ENCODE results near the gene GAS5. TPM values are rescaled to one million over a fixed set of nuclear protein-coding genes. Genes with fewer than 3 reads are reported as not detected.
A peak's percentile ranks its signal among the peaks of the same experiment; 100 is the strongest.
"Not testable (repeated sequence)": the region's sequence is repeated elsewhere in the genome, so short reads cannot be mapped to it uniquely, and the experiment has no call there.

The GAS5 gene
- total RNA-seq, 1 experiment from 2014 or later, result 838 TPM

DNA sequence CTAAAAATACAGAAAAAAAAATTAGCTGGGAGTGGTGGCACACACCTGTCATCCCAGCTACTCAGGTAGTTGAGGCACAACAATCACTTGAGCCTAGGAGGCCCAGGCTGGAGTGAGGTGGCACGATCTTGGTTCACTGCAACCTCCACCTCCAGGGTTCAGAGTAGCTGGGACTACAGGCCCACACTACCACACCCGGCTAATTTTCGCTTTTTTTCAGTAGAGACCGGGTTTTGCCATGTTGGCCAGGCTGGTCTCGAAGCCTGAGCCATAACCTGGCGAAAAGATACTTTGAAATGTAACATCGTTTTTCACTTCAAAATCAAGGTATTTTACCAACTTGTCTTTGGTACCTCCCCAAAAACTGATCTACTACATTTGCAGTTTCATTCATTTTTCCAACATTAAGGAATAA lies 6.1 kb downstream of the GAS5 start:
- H2AFZ ChIP-seq (ENCODE audit: low read length), result no peak overlapping the region
- H3K36me3 ChIP-seq (ENCODE audit: insufficient read depth, low read length), result peaks cover 40% of the 10 kb centered on the region
- no peak overlapping the region for H3K27ac ChIP-seq (ENCODE audit: low read length)
- peaks cover 9% of the 10 kb centered on the region for H3K79me2 ChIP-seq (ENCODE audit: low read length)
- DNase-seq, result peak; percentile 83
- no peak overlapping the region for H3K4me3 ChIP-seq (ENCODE audit: low read length)
- H3K4me2 ChIP-seq (ENCODE audit: low read depth, low read length, poor library complexity, severe bottlenecking), result no peak overlapping the region
- H3K4me1 ChIP-seq (ENCODE audit: low read length), result peaks cover 20% of the 10 kb centered on the region
- peaks cover 32% of the 10 kb centered on the region for H4K20me1 ChIP-seq (ENCODE audit: insufficient read depth, low read depth, low read length)
- no peak overlapping the region for H3K9ac ChIP-seq (ENCODE audit: low read length)
- H3K9me3 ChIP-seq (ENCODE audit: low read length), result no peaks in the 10 kb centered on the region
- no peaks in the 10 kb centered on the region for H3K9me2 ChIP-seq (replicated peaks; ENCODE audit: insufficient read depth, low read length)
- H3K27me3 ChIP-seq (ENCODE audit: low read length), result no peaks in the 10 kb centered on the region

DNA sequence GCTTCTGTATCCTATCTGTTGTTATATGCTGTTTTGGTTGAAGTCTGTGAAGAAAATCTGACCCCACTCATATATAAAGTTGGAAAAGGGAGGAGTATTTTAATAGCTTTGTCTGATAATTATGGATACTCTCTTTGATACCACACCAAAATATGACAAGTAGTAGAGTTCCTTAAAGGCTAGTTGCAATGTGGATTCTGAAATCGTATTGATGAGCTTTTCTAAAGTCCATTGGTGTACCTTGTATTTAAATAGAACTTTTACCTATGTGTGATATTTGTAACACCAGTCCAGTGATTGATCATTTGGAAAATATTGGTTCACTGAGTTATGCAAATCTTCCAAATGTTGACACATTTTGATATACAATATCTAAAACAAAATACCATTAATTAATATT lies 7.7 kb downstream of the GAS5 start:
- Histone ChIP-seq H3K4me2 (ENCODE audit: low read depth, low read length, poor library complexity, severe bottlenecking) (no peak overlapping the region), H3K27me3 (ENCODE audit: low read length) (no peaks in the 10 kb centered on the region), H3K9me3 (ENCODE audit: low read length) (no peaks in the 10 kb centered on the region), H3K36me3 (ENCODE audit: insufficient read depth, low read length) (peaks cover 26% of the 10 kb centered on the region), H3K9me2 (replicated peaks; ENCODE audit: insufficient read depth, low read length) (no peaks in the 10 kb centered on the region), H3K9ac (ENCODE audit: low read length) (no peak overlapping the region), H2AFZ (ENCODE audit: low read length) (no peak overlapping the region), H3K4me3 (ENCODE audit: low read length) (no peak overlapping the region), H3K79me2 (ENCODE audit: low read length) (no peaks in the 10 kb centered on the region), H4K20me1 (ENCODE audit: insufficient read depth, low read depth, low read length) (peaks cover 17% of the 10 kb centered on the region; the same call in 1 of the 2 replicates), H3K27ac (ENCODE audit: low read length) (no peak overlapping the region), H3K4me1 (ENCODE audit: low read length) (peaks cover 3% of the 10 kb centered on the region; the same call in 1 of the 2 replicates)
- DNase-seq, result peak; percentile 49

- not testable (repeated sequence) for H3K79me2 ChIP-seq (ENCODE audit: low read length); H3K9me2 ChIP-seq (replicated peaks; ENCODE audit: insufficient read depth, low read length); H3K27ac ChIP-seq (ENCODE audit: low read length); H3K9ac ChIP-seq (ENCODE audit: low read length); H3K9me3 ChIP-seq (ENCODE audit: low read length); H3K4me3 ChIP-seq (ENCODE audit: low read length); H2AFZ ChIP-seq (ENCODE audit: low read length); DNase-seq; H3K27me3 ChIP-seq (ENCODE audit: low read length); H3K4me2 ChIP-seq (ENCODE audit: low read depth, low read length, poor library complexity, severe bottlenecking); H3K4me1 ChIP-seq (ENCODE audit: low read length)
- peaks cover 12% of the 10 kb centered on the region; the same call in 1 of the 2 replicates for H4K20me1 ChIP-seq (ENCODE audit: insufficient read depth, low read depth, low read length)
- H3K36me3 ChIP-seq (ENCODE audit: insufficient read depth, low read length), result peaks cover 21% of the 10 kb centered on the region
Measured at GRCh38 chr1:173859547-173859946, 8.2 kb downstream of the GAS5 start.

- H3K27ac ChIP-seq (ENCODE audit: low read length), result no peak overlapping the region
- H3K9ac ChIP-seq (ENCODE audit: low read length), result no peak overlapping the region
- no peaks in the 10 kb centered on the region for H3K27me3 ChIP-seq (ENCODE audit: low read length)
- H3K9me3 ChIP-seq (ENCODE audit: low read length), result no peaks in the 10 kb centered on the region
- H3K4me3 ChIP-seq (ENCODE audit: low read length), result no peak overlapping the region
- H3K4me1 ChIP-seq (ENCODE audit: low read length), result no peaks in the 10 kb centered on the region
- no peaks in the 10 kb centered on the region for H3K79me2 ChIP-seq (ENCODE audit: low read length)
- no peak for DNase-seq
- no peak overlapping the region for H2AFZ ChIP-seq (ENCODE audit: low read length)
- H3K36me3 ChIP-seq (ENCODE audit: insufficient read depth, low read length), result peaks cover 11% of the 10 kb centered on the region
- H4K20me1 ChIP-seq (ENCODE audit: insufficient read depth, low read depth, low read length), result no peaks in the 10 kb centered on the region
- no peak overlapping the region for H3K4me2 ChIP-seq (ENCODE audit: low read depth, low read length, poor library complexity, severe bottlenecking)
- no peaks in the 10 kb centered on the region for H3K9me2 ChIP-seq (replicated peaks; ENCODE audit: insufficient read depth, low read length)
Measured at GRCh38 chr1:173857363-173857917, 10.3 kb downstream of the GAS5 start.

DNA sequence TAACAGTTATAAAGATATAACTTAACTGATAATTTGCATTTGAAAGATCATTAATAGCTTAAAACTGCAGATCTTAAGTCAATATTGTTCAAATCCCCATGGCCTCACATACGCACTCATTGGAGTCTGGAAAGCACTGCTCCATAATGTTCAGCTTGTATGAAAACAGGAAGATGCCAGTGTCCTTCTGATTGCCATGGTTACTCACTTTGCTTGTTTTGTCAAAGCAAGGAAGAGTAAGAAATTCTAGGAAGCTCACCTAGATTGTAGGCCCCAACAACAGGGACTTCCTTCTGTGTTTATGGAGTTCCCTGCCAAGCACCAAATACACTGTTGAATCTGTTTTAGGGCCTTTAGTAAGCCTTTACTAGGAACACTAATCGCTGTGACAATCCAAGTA lies 10.9 kb downstream of the GAS5 start:
- H4K20me1 ChIP-seq (ENCODE audit: insufficient read depth, low read depth, low read length), result no peaks in the 10 kb centered on the region
- DNase-seq, result no peak
- H3K36me3 ChIP-seq (ENCODE audit: insufficient read depth, low read length), result peaks cover 14% of the 10 kb centered on the region
- H2AFZ ChIP-seq (ENCODE audit: low read length), result no peak overlapping the region
- H3K4me2 ChIP-seq (ENCODE audit: low read depth, low read length, poor library complexity, severe bottlenecking), result no peak overlapping the region
- no peaks in the 10 kb centered on the region for H3K79me2 ChIP-seq (ENCODE audit: low read length)
- H3K4me3 ChIP-seq (ENCODE audit: low read length), result no peak overlapping the region
- no peaks in the 10 kb centered on the region for H3K9me3 ChIP-seq (ENCODE audit: low read length)
- H3K9ac ChIP-seq (ENCODE audit: low read length), result no peak overlapping the region
- no peaks in the 10 kb centered on the region for H3K4me1 ChIP-seq (ENCODE audit: low read length)
- no peak overlapping the region for H3K27ac ChIP-seq (ENCODE audit: low read length)
- no peaks in the 10 kb centered on the region for H3K9me2 ChIP-seq (replicated peaks; ENCODE audit: insufficient read depth, low read length)
- H3K27me3 ChIP-seq (ENCODE audit: low read length), result no peaks in the 10 kb centered on the region

- Histone ChIP-seq H3K27me3 (ENCODE audit: low read length) (no peaks in the 10 kb centered on the region), H3K9me3 (ENCODE audit: low read length) (no peaks in the 10 kb centered on the region), H3K79me2 (ENCODE audit: low read length) (no peaks in the 10 kb centered on the region), H3K9ac (ENCODE audit: low read length) (no peak overlapping the region), H4K20me1 (ENCODE audit: insufficient read depth, low read depth, low read length) (no peaks in the 10 kb centered on the region), H3K36me3 (ENCODE audit: insufficient read depth, low read length) (peaks cover 19% of the 10 kb centered on the region), H2AFZ (ENCODE audit: low read length) (no peak overlapping the region), H3K4me1 (ENCODE audit: low read length) (no peaks in the 10 kb centered on the region), H3K9me2 (replicated peaks; ENCODE audit: insufficient read depth, low read length) (no peaks in the 10 kb centered on the region), H3K27ac (ENCODE audit: low read length) (no peak overlapping the region), H3K4me2 (ENCODE audit: low read depth, low read length, poor library complexity, severe bottlenecking) (no peak overlapping the region), H3K4me3 (ENCODE audit: low read length) (no peak overlapping the region)
- no peak for DNase-seq
Measured at GRCh38 chr1:173856014-173856413, 11.8 kb downstream of the GAS5 start.

GRCh38 chr1:173853074-173853473 lies 14.7 kb downstream of the GAS5 start:
- H3K9ac ChIP-seq (ENCODE audit: low read length), result no peak overlapping the region
- H3K27me3 ChIP-seq (ENCODE audit: low read length), result no peaks in the 10 kb centered on the region
- no peak for DNase-seq
- no peaks in the 10 kb centered on the region for H3K9me2 ChIP-seq (replicated peaks; ENCODE audit: insufficient read depth, low read length)
- no peak overlapping the region for H3K27ac ChIP-seq (ENCODE audit: low read length)
- no peak overlapping the region for H2AFZ ChIP-seq (ENCODE audit: low read length)
- H3K4me2 ChIP-seq (ENCODE audit: low read depth, low read length, poor library complexity, severe bottlenecking), result no peak overlapping the region
- H3K4me1 ChIP-seq (ENCODE audit: low read length), result no peaks in the 10 kb centered on the region
- H4K20me1 ChIP-seq (ENCODE audit: insufficient read depth, low read depth, low read length), result no peaks in the 10 kb centered on the region
- no peaks in the 10 kb centered on the region for H3K9me3 ChIP-seq (ENCODE audit: low read length)
- H3K4me3 ChIP-seq (ENCODE audit: low read length), result no peak overlapping the region
- H3K36me3 ChIP-seq (ENCODE audit: insufficient read depth, low read length), result peaks cover 19% of the 10 kb centered on the region
- no peaks in the 10 kb centered on the region for H3K79me2 ChIP-seq (ENCODE audit: low read length)

DNA sequence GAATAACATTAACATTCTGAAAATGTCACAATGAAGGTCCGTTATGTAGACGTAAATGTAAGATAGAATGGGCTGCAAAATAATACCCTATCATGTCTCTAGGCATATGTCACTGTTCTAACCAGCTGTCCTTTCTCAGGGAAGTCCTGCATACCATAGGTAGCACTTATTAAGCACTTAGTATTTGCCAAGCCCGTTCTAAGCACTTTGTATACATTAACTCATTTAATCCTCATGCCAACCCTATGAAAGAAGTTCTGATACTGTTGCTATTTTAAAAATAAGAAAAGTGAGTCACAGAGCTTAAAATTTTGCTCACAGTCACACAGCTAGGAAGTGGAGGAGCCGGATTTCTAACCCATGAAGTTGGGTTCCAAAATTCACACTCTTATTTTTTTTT lies 15.7 kb downstream of the GAS5 start:
- no peak for DNase-seq

More for the DNA sequence above, 15.7 kb downstream of the GAS5 start:
- Histone ChIP-seq H3K36me3 (ENCODE audit: insufficient read depth, low read length) (peaks cover 19% of the 10 kb centered on the region), H3K4me2 (ENCODE audit: low read depth, low read length, poor library complexity, severe bottlenecking) (no peak overlapping the region), H3K9ac (ENCODE audit: low read length) (no peak overlapping the region), H3K27ac (ENCODE audit: low read length) (no peak overlapping the region), H3K4me3 (ENCODE audit: low read length) (no peak overlapping the region), H2AFZ (ENCODE audit: low read length) (no peak overlapping the region), H3K27me3 (ENCODE audit: low read length) (no peaks in the 10 kb centered on the region), H3K9me2 (replicated peaks; ENCODE audit: insufficient read depth, low read length) (no peaks in the 10 kb centered on the region), H3K79me2 (ENCODE audit: low read length) (no peaks in the 10 kb centered on the region), H3K4me1 (ENCODE audit: low read length) (no peaks in the 10 kb centered on the region), H4K20me1 (ENCODE audit: insufficient read depth, low read depth, low read length) (no peaks in the 10 kb centered on the region), H3K9me3 (ENCODE audit: low read length) (no peaks in the 10 kb centered on the region)
